Ishikawa (cell line): ENCODE results near the gene ESR2.

Experiments used
- CEBPB ChIP-seq: IDR thresholded peaks from 2 replicates; pipeline ENCODE4 v1.6.1; 2012
- CREB1 ChIP-seq: IDR thresholded peaks from 2 replicates; pipeline ENCODE4 v1.6.1; 2012; ENCODE audit warnings: low read depth
- EGR1 ChIP-seq: IDR thresholded peaks from 2 replicates; pipeline ENCODE4 v1.6.1; 2012
- EP300 ChIP-seq: IDR thresholded peaks from 2 replicates; pipeline ENCODE4 v1.6.1; 2012; ENCODE audit warnings: borderline replicate concordance
- FOXM1 ChIP-seq: IDR thresholded peaks from 2 replicates; pipeline ENCODE4 v1.6.1; 2012; ENCODE audit warnings: low read depth, borderline replicate concordance
- NFIC ChIP-seq: IDR thresholded peaks from 2 replicates; pipeline ENCODE4 v1.6.1; 2012
- RAD21 ChIP-seq: IDR thresholded peaks from 2 replicates; pipeline ENCODE4 v1.6.1; 2012; ENCODE audit warnings: low read depth
- TAF1 ChIP-seq: IDR thresholded peaks from 2 replicates; pipeline ENCODE4 v1.6.1; 2012; ENCODE audit warnings: low read depth, mild to moderate bottlenecking
- TCF12 ChIP-seq: IDR thresholded peaks from 2 replicates; pipeline ENCODE4 v1.6.1; 2012; ENCODE audit warnings: low read depth
- TEAD4 ChIP-seq: IDR thresholded peaks from 2 replicates; pipeline ENCODE4 v1.6.1; 2012
- YY1 ChIP-seq: IDR thresholded peaks from 2 replicates; pipeline ENCODE4 v1.6.1; 2012; ENCODE audit warnings: low read depth
- ZBTB7A ChIP-seq: IDR thresholded peaks from 2 replicates; pipeline ENCODE4 v1.6.1; 2012; ENCODE audit warnings: low read depth
- TF ChIP-seq, protein P1 (sequence below): IDR thresholded peaks from 2 replicates; pipeline ENCODE4 v1.6.1; 2012
- TF ChIP-seq, protein P2 (sequence below): IDR thresholded peaks from 2 replicates; pipeline ENCODE4 v1.6.1; 2012; ENCODE audit warnings: low read depth, mild to moderate bottlenecking
- TF ChIP-seq, protein P3 (sequence below): IDR thresholded peaks from 2 replicates; pipeline ENCODE4 v1.6.1; 2012

ESR2 gene

GRCh38 chr14:64260418-64260817 lies 33.8 kb downstream of the ESR2 start:
- TF ChIP-seq RAD21 (no peak), TAF1 (no peak), ZBTB7A (no peak), NFIC (no peak), TCF12 (no peak), CREB1 (no peak), FOXM1 (no peak)
- TF ChIP-seq, protein P1, sequence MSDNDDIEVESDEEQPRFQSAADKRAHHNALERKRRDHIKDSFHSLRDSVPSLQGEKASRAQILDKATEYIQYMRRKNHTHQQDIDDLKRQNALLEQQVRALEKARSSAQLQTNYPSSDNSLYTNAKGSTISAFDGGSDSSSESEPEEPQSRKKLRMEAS, result no peak
- TF ChIP-seq, protein P2, sequence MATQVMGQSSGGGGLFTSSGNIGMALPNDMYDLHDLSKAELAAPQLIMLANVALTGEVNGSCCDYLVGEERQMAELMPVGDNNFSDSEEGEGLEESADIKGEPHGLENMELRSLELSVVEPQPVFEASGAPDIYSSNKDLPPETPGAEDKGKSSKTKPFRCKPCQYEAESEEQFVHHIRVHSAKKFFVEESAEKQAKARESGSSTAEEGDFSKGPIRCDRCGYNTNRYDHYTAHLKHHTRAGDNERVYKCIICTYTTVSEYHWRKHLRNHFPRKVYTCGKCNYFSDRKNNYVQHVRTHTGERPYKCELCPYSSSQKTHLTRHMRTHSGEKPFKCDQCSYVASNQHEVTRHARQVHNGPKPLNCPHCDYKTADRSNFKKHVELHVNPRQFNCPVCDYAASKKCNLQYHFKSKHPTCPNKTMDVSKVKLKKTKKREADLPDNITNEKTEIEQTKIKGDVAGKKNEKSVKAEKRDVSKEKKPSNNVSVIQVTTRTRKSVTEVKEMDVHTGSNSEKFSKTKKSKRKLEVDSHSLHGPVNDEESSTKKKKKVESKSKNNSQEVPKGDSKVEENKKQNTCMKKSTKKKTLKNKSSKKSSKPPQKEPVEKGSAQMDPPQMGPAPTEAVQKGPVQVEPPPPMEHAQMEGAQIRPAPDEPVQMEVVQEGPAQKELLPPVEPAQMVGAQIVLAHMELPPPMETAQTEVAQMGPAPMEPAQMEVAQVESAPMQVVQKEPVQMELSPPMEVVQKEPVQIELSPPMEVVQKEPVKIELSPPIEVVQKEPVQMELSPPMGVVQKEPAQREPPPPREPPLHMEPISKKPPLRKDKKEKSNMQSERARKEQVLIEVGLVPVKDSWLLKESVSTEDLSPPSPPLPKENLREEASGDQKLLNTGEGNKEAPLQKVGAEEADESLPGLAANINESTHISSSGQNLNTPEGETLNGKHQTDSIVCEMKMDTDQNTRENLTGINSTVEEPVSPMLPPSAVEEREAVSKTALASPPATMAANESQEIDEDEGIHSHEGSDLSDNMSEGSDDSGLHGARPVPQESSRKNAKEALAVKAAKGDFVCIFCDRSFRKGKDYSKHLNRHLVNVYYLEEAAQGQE, result no peak
- TF ChIP-seq, protein P3, sequence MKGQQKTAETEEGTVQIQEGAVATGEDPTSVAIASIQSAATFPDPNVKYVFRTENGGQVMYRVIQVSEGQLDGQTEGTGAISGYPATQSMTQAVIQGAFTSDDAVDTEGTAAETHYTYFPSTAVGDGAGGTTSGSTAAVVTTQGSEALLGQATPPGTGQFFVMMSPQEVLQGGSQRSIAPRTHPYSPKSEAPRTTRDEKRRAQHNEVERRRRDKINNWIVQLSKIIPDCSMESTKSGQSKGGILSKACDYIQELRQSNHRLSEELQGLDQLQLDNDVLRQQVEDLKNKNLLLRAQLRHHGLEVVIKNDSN, result no peak

DNA sequence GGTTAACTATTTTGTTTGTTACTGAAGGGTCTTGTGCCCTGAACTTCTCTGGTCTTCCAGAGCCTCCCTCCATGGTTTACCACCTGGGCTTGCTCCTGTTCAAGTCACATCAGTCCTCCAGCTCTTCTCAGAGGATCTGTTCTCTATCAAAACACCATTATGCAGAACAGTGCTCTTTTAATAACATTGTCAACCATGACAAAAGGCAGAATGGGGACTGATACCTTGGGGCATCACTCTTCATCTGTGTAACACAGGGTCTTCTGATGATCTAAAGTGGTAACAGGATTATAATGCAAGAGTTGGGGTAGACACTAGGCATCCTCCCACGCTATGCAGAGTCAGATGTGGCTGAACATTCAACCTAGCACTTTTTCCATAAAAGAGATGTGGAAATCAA lies 38.4 kb downstream of the ESR2 start:
- no peak for TF ChIP-seq EGR1
- no peak for TF ChIP-seq RAD21
- TF ChIP-seq YY1, result no peak
- TF ChIP-seq, protein P1, result no peak
- no peak for TF ChIP-seq TCF12
- TF ChIP-seq CEBPB, result no peak

GRCh38 chr14:64253672-64254071 lies 40.5 kb downstream of the ESR2 start:
- TF ChIP-seq NFIC (no peak), FOXM1 (no peak)
- TF ChIP-seq, protein P1, result no peak
- TF ChIP-seq, protein P2, result no peak

DNA sequence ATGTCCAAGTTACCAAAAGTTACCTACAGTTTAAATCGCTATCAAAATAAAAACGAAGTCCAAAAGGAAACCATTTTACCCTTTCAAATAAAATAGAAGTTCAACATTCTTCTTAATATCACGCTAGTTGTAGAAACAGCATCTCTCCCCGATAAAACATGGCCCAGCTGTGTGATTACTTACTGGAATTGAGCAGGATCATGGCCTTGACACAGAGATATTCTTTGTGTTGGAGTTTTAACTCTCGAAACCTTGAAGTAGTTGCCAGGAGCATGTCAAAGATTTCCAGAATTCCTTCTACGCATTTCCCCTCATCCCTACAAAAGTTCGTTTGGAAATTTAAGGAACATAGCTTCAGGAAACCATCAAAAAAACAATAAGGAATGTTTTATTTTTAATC lies 44.8 kb downstream of the ESR2 start:
- TF ChIP-seq ZBTB7A (no peak), TEAD4 (no peak), NFIC (no peak), CREB1 (no peak), FOXM1 (no peak), RAD21 (no peak), TAF1 (no peak), EGR1 (no peak), TCF12 (no peak), EP300 (no peak), YY1 (no peak)
- TF ChIP-seq, protein P2, result no peak
- TF ChIP-seq, protein P3, result no peak
- TF ChIP-seq, protein P1, result no peak

GRCh38 chr14:64248689-64249088 lies 45.5 kb downstream of the ESR2 start:
- no peak for TF ChIP-seq TEAD4
- no peak for TF ChIP-seq TAF1
- TF ChIP-seq CREB1, result no peak
- no peak for TF ChIP-seq EP300
- no peak for TF ChIP-seq RAD21
- TF ChIP-seq, protein P3, result no peak
